ENCODE results near the gene EHD1.
"Not testable (repeated sequence)": the region's sequence is repeated elsewhere in the genome, so short reads cannot be mapped to it uniquely, and the experiment has no call there.

EHD1 gene

DNA sequence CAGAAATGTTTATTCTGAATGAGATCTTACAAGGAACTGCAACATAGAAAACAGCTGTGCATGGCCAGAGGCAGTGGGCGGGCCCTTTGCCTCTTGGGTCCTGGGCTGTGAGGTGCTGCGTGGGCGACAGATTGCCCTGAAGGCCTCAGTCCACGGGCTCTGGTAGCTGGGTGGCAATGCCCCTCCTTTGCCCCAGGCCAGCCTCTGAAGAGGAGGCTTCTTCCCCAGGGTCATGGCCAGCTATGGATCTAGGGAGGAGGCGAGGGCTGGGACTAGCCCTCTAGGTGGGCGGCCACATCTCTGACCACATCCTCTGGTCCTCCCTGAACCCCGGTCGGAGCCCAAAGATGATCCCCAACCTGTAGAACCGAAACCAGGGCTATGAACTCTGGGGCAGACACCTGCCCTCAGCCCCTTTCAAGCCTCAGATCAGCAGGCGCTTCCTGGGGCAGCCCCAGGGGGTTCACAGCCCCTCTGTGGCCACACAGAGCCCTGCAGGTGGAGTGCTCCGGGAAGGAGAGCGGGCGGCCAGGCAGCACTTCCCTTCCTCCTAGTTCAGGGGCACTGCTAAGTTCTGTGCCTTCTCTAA lies 27.3 kb downstream of the EHD1 start:
- DNase-seq (ENCODE audit: low read depth, low spot score) = no peak
- no peak overlapping the region for H3K4me3 ChIP-seq (ENCODE audit: low read length)

DNA sequence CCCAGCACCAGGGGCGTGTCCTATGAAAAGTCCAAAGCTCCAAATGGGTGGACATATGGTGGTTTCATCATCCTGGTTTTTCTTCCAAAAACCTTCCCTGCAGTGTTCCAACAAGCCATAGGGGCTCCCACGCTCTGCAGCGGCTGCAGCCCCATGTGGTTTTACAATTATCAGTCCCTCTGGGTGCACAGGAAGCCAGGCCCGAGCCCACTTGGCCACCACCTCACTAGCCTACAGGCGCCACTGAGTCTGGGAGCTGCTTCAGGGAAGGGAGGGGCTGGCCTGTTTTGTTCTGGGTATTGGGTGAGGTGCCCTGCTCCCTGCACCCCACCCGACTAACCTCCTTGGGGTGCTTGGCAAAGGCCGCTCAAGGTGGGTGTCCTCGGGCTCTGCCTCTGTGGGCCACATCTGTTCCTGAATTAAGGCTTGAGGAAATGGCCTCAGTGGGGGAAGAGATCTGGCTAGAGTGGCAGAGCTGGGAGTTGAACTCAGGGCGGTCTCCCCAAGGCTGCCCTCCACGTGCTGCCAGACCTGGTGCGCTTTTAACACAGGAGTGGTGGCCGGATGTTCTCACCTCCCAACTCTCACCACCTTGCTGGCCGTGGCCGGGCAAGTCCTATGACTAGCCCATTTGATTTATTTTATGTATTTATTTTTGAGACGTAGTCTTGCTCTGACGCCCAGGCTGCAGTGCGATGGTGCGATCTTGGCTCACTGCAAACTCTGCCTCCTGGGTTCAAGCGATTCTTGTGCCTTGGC lies 28.6 kb downstream of the EHD1 start:
- DNase-seq (ENCODE audit: low read depth, low spot score) = no peak
- no peak overlapping the region for H3K4me3 ChIP-seq (ENCODE audit: low read length)

DNA sequence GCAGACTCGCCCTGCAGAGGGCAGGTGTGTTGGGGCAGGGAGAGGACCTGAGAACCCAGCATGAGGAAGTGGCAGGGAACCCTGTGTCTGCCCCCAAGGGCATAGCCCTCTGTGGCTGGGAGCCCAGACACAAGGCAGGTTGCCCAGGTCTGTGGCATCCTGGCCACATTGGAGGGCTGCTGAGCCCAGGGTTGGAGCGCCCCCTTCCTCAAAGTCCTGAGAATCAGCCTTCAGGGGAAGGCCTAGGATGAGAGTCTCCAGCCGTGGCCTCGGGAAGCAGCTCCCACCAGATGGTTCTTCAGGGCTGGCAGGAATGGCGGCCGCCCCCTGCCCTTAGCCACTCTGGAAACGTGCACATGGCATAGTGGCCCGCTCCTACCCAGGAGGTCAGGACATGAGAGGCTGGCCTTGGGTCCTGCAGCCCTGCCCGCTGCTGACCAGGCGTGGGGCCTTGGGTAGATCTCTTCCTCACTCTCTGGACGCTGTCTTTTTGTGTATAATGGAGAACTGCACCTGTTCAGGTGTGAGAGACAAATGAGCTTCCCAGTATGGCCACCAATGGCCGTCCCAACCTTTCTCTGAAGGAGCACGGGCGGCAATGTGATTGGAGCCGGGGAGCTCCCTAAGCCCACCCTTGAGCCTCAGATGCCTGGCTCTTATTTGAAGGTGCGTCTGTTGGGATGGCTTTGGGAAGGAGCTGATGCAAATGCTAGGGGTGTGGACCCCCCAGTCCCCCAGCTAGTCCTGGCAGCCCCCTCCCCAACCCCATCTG lies 29.4 kb downstream of the EHD1 start:
- peak; percentile 70 for DNase-seq (ENCODE audit: low read depth, low spot score)
- no peak overlapping the region for H3K4me3 ChIP-seq (ENCODE audit: low read length)

DNA sequence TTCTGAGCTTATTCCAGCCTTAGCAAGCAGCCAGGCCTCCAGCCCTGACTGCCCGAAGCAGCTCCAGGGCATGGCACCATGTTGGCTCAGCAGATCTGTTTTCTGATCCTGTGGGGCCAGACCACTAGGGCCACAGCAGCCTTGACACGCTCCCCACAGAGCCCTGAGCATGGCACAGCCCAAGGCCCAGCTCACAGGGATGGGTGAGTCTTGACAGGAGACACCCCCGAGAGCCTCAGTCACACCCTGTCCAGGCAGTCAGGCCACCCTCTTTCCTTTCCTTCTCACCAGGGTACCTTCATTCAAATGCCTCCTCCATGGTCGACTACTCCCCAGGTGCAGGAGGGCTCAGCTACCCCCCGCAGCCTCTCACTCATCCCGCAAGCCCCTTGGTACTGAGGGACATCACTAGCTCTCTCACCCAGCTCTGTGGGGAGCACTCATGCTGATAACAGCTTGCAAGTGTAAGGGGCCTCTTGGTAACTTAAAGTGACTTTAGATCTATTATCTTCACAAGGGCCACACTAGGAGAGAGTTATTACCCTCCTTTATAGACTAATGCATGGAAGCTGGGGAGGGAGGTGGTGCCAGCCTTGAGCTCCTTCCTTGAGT lies 30.1 kb downstream of the EHD1 start:
- H3K4me3 ChIP-seq (ENCODE audit: low read length) = no peak overlapping the region
- no peak for DNase-seq (ENCODE audit: low read depth, low spot score)

DNA sequence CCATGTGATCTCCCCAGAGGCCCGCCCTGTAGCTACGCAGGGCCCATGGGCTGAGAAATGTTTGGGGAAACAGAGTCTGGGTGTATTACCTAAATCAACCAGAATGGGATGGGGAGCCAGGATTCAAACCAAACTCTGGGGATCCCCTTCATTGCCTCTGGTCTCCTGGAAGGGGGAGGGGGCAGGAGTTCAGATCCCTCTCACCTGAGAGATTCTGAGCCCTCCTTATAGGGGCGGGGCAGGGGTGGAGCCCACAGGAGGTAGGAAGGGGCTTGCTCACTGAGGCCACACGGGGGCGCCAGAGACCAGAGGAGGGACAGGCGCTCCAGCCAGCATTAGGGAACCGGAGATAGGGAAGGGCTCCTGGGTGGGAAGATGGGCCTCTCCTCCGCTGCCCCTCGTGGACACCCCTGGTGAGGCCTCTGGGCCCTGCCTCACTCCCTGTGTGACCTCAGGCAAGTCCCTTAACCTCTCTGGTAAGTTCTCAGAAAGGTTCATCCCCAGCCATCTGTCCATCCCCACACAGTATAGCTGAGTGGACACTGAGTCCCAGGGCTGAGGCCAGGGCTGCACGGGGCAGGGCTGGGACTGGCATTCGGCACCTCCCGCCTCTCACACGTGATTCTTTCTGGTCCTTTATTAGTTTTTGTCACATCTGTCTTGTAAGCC lies 31.3 kb downstream of the EHD1 start:
- DNase-seq (ENCODE audit: low read depth, low spot score) = peak; percentile 69

DNA sequence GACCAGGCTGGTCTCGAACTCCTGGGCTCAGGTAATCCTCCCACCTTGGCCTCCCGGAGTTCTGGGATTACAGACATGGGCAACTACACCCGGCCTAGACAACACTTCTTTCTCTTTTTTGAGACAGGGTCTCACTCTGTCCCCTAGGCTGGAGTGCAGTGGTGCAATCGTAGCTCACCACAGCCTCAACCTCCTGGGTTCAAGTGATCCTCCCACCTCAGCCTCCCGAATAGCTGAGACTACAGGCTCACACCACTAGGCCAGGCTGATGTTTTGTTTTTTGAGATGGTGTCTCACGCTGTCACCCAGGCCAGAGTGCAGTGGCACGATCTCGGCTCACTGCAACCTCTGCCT lies 32.7 kb downstream of the EHD1 start:
- not testable (repeated sequence) for DNase-seq (ENCODE audit: low read depth, low spot score); H3K4me3 ChIP-seq (ENCODE audit: low read length)

More for the DNA sequence above, 31.3 kb downstream of the EHD1 start:
- H3K4me3 ChIP-seq (ENCODE audit: low read length) = no peak overlapping the region

DNA sequence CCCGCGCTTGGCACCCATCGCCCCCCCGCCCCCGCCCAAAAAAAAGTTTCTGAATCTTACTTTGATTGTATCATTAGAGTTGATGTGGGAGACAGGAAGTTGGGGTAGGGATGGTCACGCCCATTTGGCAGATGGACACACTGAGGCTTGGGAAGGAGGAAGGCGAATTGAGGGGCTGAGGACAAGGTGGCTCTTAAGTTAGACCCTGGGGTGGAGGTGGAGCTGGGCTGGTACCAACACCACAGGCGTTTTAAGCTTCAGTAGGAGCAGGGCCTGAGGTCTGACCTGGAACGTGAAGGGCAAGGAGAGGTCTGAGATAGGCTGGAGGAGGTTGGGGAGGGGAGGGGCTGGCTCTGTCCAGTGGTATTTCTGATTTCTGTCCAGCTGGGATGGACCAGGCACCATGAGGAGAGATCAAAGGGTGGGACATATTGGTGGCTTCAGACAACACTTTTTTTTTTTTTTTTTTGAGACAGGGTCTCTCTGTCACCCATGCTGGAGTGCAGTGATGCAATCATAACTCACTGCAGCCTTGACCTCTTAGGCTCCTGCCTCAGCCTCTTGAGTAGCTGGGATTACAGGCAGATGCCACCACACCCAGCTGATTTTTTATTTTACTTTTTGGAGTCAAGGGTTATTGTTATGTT lies 33.2 kb downstream of the EHD1 start:
- no peak for DNase-seq (ENCODE audit: low read depth, low spot score)
- H3K4me3 ChIP-seq (ENCODE audit: low read length) = peak overlapping the region; percentile 48

DNA sequence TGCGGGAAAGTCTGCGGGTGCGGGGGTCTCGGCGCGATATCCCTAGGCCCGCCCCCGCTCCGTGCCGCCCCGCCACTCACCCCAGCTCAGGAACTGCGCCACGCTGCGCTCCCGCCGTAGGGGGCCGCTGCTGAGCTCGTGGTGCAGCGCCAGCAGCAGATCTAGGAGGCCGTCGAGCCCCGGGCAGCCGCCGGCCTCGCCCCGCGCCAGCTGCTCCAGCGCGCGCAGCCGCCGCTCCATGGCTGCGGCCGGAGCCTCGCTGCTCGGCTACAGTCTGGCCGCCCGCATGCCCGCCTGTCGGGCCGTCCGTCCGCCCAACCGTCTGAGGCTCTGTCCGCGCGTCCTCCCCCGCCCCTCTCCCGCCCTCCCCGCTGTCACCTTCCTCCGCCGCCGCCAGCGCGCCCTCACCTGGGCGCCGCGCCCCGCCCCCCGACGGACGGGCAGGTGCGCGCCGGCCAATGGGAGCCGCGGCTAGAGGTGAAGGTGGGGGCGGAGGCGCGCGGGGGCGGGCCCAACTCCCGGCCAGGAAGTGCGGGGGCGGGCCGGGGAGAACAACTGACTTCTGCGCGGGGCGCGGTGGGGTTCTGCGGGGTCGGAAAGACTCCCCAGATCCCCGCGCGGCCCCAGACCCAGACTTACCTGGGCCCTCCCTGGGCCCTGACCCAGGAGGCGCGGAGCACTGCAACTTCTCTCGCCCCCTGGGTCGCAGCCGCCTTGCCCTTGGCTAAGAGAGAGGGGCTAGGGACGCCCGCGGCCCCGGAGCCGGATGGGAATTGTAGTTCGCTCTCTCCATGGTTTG lies 33.9 kb downstream of the EHD1 start, which contains the start of gene CDC42BPG:
Gene CDC42BPG, minus strand, starts transcription at position 324 of the 799 bp plus-strand sequence. Its CDS starts 84 bp downstream, at position 240.
- no peak for DNase-seq (ENCODE audit: low read depth, low spot score)
- H3K4me3 ChIP-seq (ENCODE audit: low read length) = peak within 1 kb of the TSS; percentile 48

DNA sequence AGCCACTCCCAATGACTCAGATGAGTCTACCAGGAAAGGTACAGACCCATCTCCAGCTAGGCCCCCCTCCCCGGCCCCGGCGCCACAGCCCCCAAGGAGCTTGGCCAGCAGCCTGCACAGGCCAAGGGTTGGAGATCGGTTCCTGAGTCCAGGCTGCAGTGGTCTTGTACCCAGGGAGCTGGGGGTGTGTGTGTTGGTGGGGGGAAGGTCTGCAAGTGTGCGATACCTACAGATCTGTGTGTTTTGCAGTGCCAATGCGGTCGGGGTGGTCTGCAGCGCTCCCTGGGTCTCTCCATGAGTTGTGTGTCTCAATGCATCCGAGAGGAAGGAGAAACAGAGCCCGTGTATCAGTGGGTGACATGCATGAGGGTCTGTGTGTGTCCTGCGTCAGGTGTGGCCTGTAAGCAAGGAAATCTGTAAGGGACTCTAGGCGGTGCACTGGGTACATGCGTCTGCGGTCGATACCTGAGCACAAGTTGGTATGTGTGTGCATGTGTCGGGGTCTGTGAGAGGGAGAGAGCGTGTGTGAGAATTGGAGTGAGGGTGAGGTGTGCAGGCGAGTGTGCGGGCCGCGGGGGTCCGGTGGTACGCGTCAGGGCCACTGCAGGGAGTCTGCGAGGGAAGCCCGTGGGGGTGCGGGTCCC lies 34.6 kb downstream of the EHD1 start:
- no peak for DNase-seq (ENCODE audit: low read depth, low spot score)
- H3K4me3 ChIP-seq (ENCODE audit: low read length) = peak overlapping the region; percentile 48

DNA sequence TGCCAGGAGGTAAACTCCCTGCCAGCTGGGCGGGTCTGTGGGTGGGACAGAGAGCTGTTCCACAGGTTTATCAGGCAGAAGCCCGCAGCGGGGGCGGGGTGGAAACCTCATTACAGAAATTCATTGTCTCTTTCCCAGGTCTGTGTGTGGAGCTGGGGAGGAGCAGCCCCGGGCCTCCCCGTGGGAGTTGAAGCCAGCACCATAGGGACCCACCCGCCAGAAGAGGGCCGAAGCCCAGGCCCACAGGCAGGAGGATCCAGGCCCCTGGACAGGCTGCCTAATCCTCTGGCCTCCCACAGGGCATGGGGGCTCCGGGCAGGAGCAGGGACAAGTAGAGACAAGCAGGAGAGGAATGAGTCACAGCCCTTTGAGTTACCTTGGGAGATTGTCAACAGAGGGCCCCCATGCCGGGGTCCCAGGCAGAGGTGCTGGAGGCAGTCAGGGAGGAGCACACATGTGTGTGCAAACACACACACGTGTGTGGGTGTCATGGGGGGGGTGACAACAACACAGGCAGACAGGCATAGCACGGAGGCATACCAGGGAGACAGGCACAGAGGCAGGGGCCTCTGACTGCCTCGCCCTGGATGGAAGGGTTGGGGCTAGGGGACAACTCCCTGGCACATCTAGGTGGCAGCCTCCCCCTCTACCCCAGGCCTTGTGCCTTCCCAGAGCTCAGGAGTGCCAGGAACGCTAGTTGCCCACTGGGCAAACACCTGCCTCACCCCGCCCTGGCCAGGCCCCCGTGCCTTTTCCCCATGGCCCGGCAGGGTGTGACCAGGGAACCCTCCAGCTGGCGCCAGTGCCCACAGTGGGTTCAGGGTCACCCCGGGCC lies 35.4 kb downstream of the EHD1 start:
- H3K4me3 ChIP-seq (ENCODE audit: low read length) = no peak overlapping the region
- DNase-seq (ENCODE audit: low read depth, low spot score) = no peak

DNA sequence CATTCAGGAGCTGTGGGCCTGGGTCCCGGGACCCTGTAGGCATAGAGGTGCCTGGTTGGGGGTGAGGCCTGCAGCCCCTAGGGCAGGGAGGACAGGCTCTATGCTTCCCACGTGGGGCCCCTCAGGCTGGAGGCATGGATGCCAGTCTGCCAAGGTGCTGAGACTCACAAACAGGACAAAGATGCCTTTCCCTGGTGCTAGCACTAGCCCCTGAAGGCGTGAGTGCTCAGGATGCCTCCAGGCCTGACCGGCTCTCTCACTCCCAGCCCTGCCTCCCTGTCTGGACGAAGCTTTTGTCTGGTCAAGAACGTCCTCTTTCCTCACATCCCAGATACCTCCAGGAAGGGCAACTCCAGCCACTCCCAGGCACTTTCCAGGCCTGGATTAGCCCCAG lies 36.1 kb downstream of the EHD1 start:
- no peak overlapping the region for H3K4me3 ChIP-seq (ENCODE audit: low read length)
- no peak for DNase-seq (ENCODE audit: low read depth, low spot score)

DNA sequence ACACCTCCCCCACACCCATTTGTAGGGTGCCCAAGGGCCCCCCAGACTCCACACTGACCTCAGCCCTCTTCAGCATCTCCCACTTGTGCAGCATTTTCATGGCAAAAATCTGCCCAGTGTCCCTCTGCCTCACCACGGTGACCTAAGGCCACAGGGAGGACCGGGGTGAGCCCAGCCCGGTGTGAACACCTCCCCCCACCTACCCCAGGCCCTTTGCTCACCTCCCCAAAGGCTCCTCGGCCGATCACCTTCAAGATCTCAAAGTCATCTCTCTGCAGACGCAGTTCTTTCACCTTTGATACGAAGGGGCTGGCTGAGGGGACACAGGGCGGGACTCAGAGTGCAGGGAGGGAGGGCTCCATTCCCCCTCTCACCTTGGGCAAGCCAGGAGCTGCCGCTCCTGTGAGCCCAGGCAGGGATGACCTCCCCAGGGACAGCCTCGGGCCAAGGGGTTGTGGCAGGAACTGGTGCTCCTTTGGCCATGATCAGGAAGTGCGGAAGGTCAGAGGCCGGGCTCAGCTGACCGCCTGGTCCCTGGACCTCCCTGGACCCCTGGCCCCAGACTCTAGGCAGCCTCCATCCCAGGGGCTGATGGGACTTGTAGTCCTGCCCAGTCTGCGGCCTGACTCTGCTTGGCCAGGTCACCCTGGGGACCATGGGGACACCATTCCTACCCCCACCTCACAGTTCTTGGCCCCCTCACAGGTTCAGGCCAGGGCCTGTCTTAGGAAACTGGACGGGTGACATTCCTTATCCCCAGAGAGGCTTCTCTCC lies 36.6 kb downstream of the EHD1 start:
- DNase-seq (ENCODE audit: low read depth, low spot score) = no peak

DNA sequence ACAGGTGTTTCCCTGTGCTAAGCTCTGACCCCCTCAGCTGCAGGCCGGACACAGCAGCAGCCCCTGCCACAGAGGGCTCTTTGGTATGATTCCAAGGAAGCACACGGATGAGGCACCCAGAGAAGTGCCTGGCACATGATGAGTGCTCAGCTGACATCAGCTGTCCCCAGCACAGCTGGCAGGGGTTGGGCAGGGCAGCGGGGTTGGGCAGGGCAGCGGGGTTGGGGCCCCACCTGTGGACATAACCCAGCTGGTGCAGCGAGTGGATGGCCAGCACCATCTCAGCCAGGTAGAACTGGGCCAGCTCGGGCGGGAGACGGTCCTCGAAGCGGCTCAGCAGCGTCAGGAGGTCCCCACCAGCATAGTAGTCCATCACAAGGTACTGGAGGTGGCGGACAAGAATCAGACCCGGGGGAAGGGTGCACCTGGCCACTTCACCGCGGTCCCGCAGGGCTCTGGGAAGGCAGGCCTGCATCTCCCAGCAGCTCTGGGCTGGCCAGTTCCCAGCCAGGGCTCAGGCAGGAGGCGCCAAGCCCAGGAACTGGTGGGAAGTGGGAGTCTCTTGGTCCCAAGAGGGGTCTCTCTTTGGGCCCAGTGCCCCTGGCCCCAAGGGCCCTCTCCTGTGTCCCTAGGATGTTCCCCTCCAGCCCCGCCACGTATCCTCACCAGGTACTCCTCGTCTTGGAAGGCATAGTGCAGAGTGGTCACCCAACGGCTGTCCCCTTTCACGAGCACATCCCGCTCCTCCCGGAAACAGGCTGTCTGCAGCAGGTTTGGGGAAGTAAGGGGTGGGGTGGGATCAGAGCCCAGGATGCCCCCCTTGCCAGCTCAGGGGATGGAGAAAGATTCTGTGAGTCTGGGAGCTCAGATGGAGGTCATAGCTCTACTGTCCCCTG lies 38.3 kb downstream of the EHD1 start:
- H3K4me3 ChIP-seq (ENCODE audit: low read length) = no peak overlapping the region
- no peak for DNase-seq (ENCODE audit: low read depth, low spot score)

More for the DNA sequence above, 36.6 kb downstream of the EHD1 start:
- H3K4me3 ChIP-seq (ENCODE audit: low read length) = no peak overlapping the region

DNA sequence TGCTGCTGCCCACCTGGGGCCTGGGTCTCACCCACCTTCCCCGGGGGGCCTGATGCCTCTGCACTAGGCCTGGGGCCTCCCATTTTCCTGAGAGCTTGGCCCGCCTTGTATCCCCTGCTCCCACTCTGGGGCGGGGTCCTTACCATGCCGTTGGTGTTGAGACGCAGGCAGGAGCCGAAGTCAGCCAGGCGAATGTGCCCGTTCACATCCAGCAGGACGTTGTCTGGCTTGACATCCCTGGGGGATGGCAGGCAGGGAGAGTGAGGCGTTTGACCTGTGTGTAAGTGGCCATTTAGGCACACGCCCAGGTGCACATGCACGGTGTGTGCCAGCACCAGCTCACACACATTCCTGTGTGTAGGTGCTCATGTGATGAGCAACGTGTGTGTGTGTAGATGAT lies 39.1 kb downstream of the EHD1 start:
- DNase-seq (ENCODE audit: low read depth, low spot score) = no peak
- no peak overlapping the region for H3K4me3 ChIP-seq (ENCODE audit: low read length)
